ENCODE measurements around the gene FRMD1. TPM values are rescaled to one million over a fixed set of nuclear protein-coding genes. Genes with fewer than 3 reads are reported as not detected.

The FRMD1 gene
- total RNA-seq, 1 experiment from 2014 or later = not detected

- no peak for TF ChIP-seq EZH2 (IDR thresholded peaks at IDR 0.05; ENCODE audit: low read length, unreplicated experiment)
- TF ChIP-seq EZH2phosphoT487 (IDR thresholded peaks at IDR 0.05; ENCODE audit: borderline replicate concordance, low read length) = no peak
- TF ChIP-seq, protein P1, sequence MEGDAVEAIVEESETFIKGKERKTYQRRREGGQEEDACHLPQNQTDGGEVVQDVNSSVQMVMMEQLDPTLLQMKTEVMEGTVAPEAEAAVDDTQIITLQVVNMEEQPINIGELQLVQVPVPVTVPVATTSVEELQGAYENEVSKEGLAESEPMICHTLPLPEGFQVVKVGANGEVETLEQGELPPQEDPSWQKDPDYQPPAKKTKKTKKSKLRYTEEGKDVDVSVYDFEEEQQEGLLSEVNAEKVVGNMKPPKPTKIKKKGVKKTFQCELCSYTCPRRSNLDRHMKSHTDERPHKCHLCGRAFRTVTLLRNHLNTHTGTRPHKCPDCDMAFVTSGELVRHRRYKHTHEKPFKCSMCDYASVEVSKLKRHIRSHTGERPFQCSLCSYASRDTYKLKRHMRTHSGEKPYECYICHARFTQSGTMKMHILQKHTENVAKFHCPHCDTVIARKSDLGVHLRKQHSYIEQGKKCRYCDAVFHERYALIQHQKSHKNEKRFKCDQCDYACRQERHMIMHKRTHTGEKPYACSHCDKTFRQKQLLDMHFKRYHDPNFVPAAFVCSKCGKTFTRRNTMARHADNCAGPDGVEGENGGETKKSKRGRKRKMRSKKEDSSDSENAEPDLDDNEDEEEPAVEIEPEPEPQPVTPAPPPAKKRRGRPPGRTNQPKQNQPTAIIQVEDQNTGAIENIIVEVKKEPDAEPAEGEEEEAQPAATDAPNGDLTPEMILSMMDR (conservative IDR thresholded peaks at IDR 0.05; ENCODE audit: low read depth, low read length) = no peak
- no peak overlapping the region for H2AFZ ChIP-seq (ENCODE audit: low read length)
Observed at GRCh38 chr6:168083514-168083885, 4.5 kb upstream of the FRMD1 start.

DNA sequence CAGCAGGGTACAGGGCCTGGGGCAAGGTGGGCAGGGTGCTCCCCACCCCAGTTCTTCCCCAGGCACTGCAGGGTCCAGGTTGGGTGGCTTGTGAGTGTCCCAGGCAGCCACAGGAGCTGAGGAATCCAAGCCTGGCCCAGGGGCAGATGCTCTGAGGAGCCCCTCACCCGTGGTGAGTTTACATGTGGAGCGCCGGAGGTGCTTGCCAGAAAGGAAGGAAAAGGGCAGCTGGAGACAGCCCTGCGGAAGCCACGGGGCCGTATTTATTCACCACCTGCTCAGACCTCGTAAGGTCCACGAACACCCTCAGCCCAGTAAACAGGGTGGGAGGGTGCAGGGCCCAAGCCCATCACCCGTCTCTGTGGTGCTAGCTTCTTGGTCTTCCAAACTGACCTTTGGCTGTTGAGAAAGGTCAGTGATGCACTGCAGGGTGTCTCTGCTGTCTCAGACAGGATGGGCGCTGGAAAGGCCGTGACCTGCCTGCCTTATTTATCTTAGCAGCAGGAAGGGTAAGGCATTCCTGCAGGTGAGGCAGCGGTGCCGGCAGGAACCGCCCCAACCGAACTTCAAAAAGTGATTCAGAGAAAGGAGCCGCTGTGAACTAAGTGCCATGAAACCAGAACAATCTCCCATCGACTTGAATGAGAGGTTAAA is 4.0 kb upstream of the FRMD1 start:
- CTCF ChIA-PET = no interaction called here

More at GRCh38 chr6:168083514-168083885, 4.5 kb upstream of the FRMD1 start:
- H3K9me3 ChIP-seq (ENCODE audit: low read length) = no peaks in the 10 kb centered on the region
- BruUV-seq (replicated peaks) = no TSS peak
- no peaks in the 10 kb centered on the region for H4K20me1 ChIP-seq (ENCODE audit: low read length)
- H3K27me3 ChIP-seq (ENCODE audit: low read length) = no peaks in the 10 kb centered on the region
- H3K9me2 ChIP-seq (replicated peaks; ENCODE audit: low read length) = no peaks in the 10 kb centered on the region
- no peak overlapping the region for H3K4me2 ChIP-seq (ENCODE audit: low read length)
- intact Hi-C loops (cut with micrococcal nuclease) = no loop called here
- POLR2A ChIA-PET (ENCODE audit: unreplicated experiment) = no interaction called here
- no peaks in the 10 kb centered on the region for H3K4me1 ChIP-seq (ENCODE audit: insufficient read depth, low read length)
- ATAC-seq = no peak
- CTCF ChIA-PET = no interaction called here
- H3F3A ChIP-seq (ENCODE audit: low read length, unreplicated experiment) = no peaks in the 10 kb centered on the region
- DNase-seq = no peak
- no peaks in the 10 kb centered on the region for H3K36me3 ChIP-seq (ENCODE audit: low read depth, low read length)
- no peaks in the 10 kb centered on the region for H3K79me2 ChIP-seq (ENCODE audit: low read length)
- no peak overlapping the region for H3K27ac ChIP-seq (ENCODE audit: low read length)
- H3K9ac ChIP-seq (ENCODE audit: low read length) = no peak overlapping the region
- H3K4me3 ChIP-seq (ENCODE audit: low read length) = no peak overlapping the region

More for the DNA sequence above, 4.0 kb upstream of the FRMD1 start:
- Histone ChIP-seq H3K4me1 (ENCODE audit: insufficient read depth, low read length) (no peaks in the 10 kb centered on the region), H4K20me1 (ENCODE audit: low read length) (no peaks in the 10 kb centered on the region), H3K9me2 (replicated peaks; ENCODE audit: low read length) (no peaks in the 10 kb centered on the region), H3K27me3 (ENCODE audit: low read length) (no peaks in the 10 kb centered on the region), H3K36me3 (ENCODE audit: low read depth, low read length) (no peaks in the 10 kb centered on the region), H3K79me2 (ENCODE audit: low read length) (no peaks in the 10 kb centered on the region), H3K9ac (ENCODE audit: low read length) (no peak overlapping the region), H3K4me2 (ENCODE audit: low read length) (no peak overlapping the region), H3K9me3 (ENCODE audit: low read length) (no peaks in the 10 kb centered on the region), H3K27ac (ENCODE audit: low read length) (no peak overlapping the region), H3F3A (ENCODE audit: low read length, unreplicated experiment) (no peaks in the 10 kb centered on the region), H2AFZ (ENCODE audit: low read length) (no peak overlapping the region), H3K4me3 (ENCODE audit: low read length) (no peak overlapping the region)
- no TSS peak for BruUV-seq (replicated peaks)
- intact Hi-C loops (cut with micrococcal nuclease) = no loop called here
- no peak for DNase-seq
- POLR2A ChIA-PET (ENCODE audit: unreplicated experiment) = no interaction called here
- ATAC-seq = no peak
- TF ChIP-seq, protein P1 (conservative IDR thresholded peaks at IDR 0.05; ENCODE audit: low read depth, low read length) = no peak
- TF ChIP-seq EZH2phosphoT487 (IDR thresholded peaks at IDR 0.05; ENCODE audit: borderline replicate concordance, low read length) (no peak), EZH2 (IDR thresholded peaks at IDR 0.05; ENCODE audit: low read length, unreplicated experiment) (no peak)
